ENCODE measurements around the gene ATP5PB.

DNA sequence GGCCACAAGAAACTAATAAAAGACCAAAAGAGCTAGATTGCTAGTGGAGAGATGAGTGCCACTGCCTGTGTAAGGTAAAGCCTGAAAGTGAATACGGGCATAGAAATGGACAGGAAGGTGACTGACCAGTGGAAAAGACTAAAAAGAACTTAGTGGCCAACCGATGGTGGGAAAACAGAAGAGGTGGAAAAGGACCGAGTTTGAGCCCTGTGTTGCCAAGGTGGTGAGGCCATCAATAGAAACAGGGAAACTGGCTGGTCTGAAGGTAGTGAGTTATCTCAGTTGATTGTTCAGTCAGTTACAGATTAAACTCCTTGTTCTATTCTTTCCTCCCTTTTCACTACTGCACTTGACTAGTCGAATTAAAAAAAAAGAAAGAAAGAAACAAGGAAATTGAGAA lies 2.7 kb upstream of the ATP5PB start:
- TF ChIP-seq, protein P1, sequence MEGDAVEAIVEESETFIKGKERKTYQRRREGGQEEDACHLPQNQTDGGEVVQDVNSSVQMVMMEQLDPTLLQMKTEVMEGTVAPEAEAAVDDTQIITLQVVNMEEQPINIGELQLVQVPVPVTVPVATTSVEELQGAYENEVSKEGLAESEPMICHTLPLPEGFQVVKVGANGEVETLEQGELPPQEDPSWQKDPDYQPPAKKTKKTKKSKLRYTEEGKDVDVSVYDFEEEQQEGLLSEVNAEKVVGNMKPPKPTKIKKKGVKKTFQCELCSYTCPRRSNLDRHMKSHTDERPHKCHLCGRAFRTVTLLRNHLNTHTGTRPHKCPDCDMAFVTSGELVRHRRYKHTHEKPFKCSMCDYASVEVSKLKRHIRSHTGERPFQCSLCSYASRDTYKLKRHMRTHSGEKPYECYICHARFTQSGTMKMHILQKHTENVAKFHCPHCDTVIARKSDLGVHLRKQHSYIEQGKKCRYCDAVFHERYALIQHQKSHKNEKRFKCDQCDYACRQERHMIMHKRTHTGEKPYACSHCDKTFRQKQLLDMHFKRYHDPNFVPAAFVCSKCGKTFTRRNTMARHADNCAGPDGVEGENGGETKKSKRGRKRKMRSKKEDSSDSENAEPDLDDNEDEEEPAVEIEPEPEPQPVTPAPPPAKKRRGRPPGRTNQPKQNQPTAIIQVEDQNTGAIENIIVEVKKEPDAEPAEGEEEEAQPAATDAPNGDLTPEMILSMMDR (IDR thresholded peaks at IDR 0.05; ENCODE audit: low read depth, low read length) = no peak
- no peak for TF ChIP-seq POLR2A (IDR thresholded peaks at IDR 0.05; ENCODE audit: extremely low read depth, insufficient read length)

All from NB4 (cell line).